NCI-H128 (cell line): ENCODE measurements around the gene UBE2C.
"Not testable (repeated sequence)": the region's sequence is repeated elsewhere in the genome, so short reads cannot be mapped to it uniquely, and the experiment has no call there.

ENCODE experiments used
- DNase-seq: peaks from one replicate; lab custom pipeline; 2025; ENCODE audit not compliant: unreplicated experiment; lab: John Stamatoyannopoulos, UW

Gene UBE2C

GRCh38 chr20:45797510-45797909 lies 14.9 kb upstream of the UBE2C start:
- not testable (repeated sequence) for DNase-seq

- DNase-seq = not testable (repeated sequence)
Measured at GRCh38 chr20:45797955-45798354, 14.5 kb upstream of the UBE2C start.

GRCh38 chr20:45798935-45799642 lies 13.4 kb upstream of the UBE2C start:
- peak; percentile 43 for DNase-seq

- DNase-seq = no peak
Measured at GRCh38 chr20:45801851-45802250, 10.6 kb upstream of the UBE2C start.

GRCh38 chr20:45810191-45810970 lies 2.1 kb upstream of the UBE2C start:
- no peak for DNase-seq

GRCh38 chr20:45813006-45813340 lies 529 bp downstream of the UBE2C start:
- DNase-seq = no peak

GRCh38 chr20:45813489-45813888 lies 1.0 kb downstream of the UBE2C start:
- no peak for DNase-seq

GRCh38 chr20:45814314-45814713 lies 1.9 kb downstream of the UBE2C start:
- DNase-seq = no peak

GRCh38 chr20:45816951-45817350 lies 4.5 kb downstream of the UBE2C start:
- DNase-seq = no peak

GRCh38 chr20:45817376-45818194 lies 5.1 kb downstream of the UBE2C start:
- DNase-seq = no peak

GRCh38 chr20:45818239-45818638 lies 5.8 kb downstream of the UBE2C start:
- no peak for DNase-seq

- DNase-seq = no peak
Measured at GRCh38 chr20:45819466-45819865, 7.0 kb downstream of the UBE2C start.

- DNase-seq = no peak
Measured at GRCh38 chr20:45821947-45822346, 9.5 kb downstream of the UBE2C start.

- no peak for DNase-seq
Measured at GRCh38 chr20:45822857-45823256, 10.4 kb downstream of the UBE2C start.

GRCh38 chr20:45823949-45824835 lies 11.7 kb downstream of the UBE2C start:
- DNase-seq = no peak

- DNase-seq = no peak
Measured at GRCh38 chr20:45826381-45827019, 14.1 kb downstream of the UBE2C start.

- DNase-seq = no peak
Measured at GRCh38 chr20:45827030-45827652, 14.7 kb downstream of the UBE2C start, which contains the start of gene TNNC2. Gene TNNC2 (minus strand): TSS chr20:45827312. CDS start chr20:45827248, 64 bp downstream.

GRCh38 chr20:45827712-45828111 lies 15.3 kb downstream of the UBE2C start:
- DNase-seq = no peak

GRCh38 chr20:45828589-45828988 lies 16.1 kb downstream of the UBE2C start:
- DNase-seq = no peak

- not testable (repeated sequence) for DNase-seq
Measured at GRCh38 chr20:45829673-45830106, 17.2 kb downstream of the UBE2C start.
